Suppressor macrophage treated with lipopolysaccharide for 4 hours (primary cell): ENCODE measurements around the gene NPTX1.

Experiments used
- DNase-seq: peaks from one replicate; pipeline ENCODE4 v3.0.0-alpha.2; 2020

The NPTX1 gene

DNA sequence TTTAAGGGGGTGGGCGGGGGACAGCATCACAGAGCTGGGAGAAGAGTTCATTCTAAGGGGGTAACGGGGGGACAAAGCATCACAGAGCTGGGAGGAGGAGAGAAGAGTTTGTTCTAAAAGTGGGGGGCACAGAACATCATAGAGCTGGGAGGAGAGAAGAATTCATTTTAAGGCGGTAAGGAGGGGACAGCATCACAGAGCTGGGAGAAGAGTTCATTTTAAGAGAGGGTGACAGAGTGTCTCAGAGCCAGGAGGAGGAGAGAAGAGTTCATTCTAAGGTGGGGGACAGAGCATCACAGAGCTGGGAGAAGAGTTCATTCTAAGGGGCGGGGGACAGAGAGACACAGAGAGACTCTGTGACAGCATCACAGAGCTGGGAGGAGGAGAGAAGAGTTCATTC is 33.6 kb downstream of the NPTX1 start:
- DNase-seq: no peak

DNA sequence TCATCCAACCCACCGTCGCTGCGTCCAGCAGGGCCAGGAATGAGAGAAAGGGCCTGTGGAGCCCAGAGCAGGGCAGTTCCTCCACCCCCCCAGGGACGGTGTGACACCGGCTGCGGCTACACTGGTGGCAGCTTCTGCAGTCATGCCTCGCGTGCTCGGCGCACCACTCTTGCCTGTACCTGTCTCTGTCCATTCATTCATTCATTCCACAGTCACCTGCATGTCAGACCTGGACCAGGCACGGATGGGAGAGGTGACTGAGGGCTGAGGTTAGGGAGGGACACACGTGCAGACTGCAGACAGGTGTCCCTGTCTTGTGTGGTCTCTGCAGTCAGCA is 34.1 kb downstream of the NPTX1 start:
- no peak for DNase-seq

- no peak for DNase-seq
Observed at GRCh38 chr17:80441598-80442322, 34.6 kb downstream of the NPTX1 start.

DNA sequence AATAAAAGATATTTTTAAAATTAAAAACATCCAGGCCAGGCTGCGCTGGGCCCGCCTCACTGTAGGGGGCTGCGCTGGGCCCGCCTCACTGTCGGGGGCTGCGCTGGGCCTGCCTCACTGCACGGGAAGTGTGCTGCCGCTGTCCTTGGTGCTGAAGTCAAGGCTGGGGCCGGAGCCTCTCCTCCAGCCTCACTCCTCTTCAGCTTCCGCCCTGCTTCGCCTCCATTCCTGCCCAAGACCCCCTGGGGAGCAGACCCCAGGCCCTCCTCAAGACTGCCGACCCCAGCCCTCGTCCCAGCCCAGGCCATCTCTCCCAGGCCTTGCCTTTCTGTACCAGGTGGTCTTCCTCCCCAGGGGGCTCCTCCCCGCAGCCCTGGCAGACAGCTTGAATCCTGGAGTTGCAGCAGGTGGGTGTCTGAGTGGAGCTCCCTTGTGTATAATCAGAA is 35.3 kb downstream of the NPTX1 start:
- peak; percentile 30 for DNase-seq

DNA sequence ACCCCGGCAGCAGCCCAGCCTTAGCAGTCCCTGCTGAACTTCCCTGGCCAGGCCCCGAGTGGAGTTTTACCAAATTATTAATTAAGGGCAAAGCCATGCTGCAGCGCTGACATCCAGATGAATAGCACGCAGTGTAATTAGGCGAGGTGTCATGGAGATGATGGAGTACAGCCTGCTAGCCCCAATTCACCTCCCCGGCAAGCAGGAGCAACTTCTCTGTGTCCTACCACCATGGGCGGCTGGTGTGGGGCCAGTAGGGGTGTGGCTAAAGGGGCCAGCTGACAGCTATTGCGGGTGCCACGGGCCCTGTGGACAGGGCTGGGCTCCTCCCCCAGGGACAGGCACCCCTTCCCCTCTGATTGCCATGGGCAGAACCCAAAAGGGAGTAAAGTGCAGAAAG is 36.9 kb downstream of the NPTX1 start:
- DNase-seq: no peak

- no peak for DNase-seq
Observed at GRCh38 chr17:80438806-80439205, 37.6 kb downstream of the NPTX1 start.

DNA sequence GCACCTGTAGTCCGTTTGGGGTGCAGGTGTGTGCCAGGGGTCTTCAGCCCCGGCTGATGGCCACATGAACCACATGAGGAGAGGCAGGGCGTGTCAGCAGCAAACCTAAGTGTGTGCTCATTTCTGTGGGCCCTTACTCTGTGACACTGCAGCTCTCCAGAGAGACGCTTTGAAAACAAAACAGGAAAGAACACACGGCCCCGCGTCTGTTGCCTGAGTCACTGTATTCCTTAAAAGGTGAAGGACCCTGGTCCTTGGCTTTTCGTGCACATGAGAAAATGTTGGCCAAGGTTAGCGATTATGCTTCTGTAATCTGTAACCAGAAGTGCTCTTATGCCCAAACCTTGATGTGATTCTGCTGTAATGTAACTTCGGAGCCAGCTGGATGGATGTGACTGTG is 38.9 kb downstream of the NPTX1 start:
- DNase-seq: no peak

DNA sequence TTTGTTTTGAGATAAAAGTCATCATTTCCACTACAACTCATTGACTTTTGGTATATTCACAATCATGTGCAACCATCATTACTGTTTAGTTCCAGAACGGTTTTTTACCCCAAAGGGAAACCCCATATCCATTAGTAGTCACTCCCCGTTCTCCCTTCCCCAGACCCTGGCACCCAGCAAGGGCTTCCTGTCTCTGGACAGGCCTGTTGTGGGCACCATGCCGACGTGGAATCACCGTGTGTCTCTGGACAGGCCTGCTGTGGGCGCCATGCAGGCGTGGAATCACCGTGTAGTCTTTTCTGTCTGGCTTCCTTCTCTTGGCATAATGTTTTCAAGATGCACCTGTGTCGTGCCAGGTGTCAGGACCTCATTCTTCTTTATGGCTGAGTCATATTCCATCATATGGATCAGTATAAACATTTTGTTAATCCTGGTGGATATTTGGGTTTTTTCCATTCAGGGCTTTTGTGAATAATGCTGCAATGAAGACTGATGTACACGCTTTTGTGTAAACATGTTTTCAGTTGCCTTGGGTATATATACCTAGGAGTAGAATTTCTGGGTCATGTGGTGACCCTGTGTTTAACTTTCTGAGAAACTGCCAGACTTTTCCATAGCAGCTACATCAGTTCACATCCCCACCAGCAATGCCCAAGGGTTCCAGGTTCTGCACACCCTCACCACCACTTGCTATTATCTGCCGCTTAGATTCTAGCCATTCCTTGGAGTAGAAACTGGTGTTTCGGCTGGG is 42.3 kb downstream of the NPTX1 start:
- DNase-seq: no peak

GRCh38 chr17:80432961-80433550 is 43.4 kb downstream of the NPTX1 start:
- no peak for DNase-seq

DNA sequence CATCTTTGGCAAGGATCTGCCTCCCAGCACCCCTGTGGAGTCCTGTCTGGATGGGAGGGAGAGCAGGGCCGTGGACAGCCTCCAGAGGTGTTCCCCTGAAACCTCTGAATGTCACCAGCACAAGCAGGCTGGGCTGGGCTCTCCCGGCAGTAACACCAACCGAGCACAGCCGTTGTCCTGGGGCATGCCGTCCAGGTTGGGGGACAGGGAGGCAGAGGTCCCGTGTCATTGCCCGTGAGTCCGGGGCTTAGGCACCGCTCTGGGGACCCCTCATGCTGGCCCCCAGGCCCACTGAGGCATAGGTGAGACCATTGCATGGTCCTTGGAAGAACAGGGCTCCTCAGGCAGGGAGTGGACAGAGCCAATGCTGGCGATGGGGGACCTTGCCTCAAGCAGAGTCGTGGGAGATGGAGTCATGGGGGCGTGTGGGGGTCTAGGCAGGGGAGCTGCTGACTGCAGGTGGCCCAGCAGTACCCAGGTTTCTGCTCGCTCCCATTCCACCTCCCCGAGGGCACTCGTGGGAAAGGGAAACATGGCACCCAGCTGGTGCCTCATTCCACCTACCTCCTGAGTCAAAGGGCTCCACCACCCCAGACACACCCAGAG is 44.0 kb downstream of the NPTX1 start:
- no peak for DNase-seq

- no peak for DNase-seq
Observed at GRCh38 chr17:80431246-80432195, 44.9 kb downstream of the NPTX1 start.

DNA sequence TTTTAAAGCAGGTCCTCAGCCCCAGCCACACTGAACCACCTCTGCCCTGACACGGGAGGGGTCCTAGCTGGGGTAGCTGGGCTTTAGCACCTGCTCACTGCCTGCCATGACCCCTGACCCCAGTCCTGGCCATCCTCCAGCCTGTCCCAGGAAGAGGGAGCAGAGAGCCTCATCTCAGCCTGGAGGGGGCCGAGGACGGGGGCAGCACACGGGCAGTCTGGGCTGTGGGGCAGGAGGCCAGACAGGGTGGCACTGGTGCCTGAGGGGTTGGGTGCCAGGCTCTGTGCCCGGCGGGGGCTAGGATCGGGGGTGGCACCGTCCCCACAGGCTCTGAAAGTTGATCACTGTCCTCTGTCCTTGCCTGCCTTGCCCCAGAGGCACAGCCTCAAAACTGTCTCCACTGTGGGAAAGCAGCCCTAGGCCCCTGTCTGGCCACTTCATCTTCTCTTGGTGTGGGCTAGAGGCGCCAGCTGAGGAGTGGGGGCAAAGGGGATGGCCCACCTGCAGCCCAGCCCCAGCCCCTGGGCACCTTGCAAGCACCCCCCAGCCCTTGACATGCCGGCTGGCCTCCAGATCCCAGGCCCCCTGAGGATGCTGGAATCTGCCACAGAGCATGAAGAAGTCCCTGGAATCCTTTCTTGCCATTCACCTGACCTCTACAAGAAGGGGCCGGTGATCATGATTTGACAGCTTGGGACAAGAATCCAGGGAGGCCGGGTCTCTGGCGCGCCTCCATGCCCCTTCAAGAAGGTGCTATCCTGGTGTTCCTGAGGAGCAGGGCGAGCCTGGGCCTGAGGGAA is 45.8 kb downstream of the NPTX1 start:
- no peak for DNase-seq

DNA sequence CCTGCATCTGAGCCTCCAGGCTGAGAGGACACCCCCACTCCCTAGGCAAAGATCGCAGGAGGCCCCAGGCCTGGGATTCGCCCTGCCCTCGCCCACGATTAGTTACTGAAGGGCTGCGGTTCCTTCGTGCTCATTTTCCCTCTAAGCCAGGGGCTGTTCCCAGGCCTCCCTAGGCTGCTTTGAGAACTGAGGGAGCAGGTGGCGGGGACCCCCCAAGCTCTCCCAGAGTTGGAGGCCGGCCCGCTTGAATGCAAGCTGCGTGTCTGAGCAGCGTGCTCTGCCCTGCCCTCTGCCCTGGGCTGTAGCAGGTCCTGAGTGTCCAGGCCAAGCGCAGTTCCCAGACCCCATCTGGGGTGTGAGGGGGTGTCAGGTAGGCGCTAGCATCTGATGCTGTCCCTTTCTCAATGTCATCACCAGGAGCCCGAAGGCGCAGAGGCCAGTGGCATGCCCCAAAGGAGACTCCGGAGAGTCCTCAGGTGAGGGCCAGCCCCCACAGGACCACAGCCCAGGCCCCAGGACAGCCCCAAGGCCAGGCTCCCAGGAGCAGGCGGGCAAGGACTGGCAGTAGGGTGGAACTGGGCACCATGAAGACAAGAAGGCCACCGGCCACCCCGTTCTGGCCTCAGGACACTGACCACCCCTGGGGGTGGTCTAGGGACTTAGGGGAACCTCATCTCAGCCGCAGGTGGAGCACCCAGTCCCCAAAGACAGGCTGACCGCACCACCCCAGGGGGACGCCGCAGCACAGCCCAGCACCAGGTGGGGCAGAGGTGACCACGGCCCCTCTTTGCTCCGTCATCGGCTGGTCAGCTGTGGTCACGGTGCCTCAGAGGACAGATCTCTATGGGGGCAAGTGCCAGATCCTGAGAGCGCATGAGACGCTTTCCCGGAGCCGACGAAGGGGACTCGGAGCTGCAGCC is 46.8 kb downstream of the NPTX1 start:
- no peak for DNase-seq

- no peak for DNase-seq
Observed at GRCh38 chr17:80428796-80429195, 47.6 kb downstream of the NPTX1 start.

- no peak for DNase-seq
Observed at GRCh38 chr17:80428363-80428762, 48.0 kb downstream of the NPTX1 start.

DNA sequence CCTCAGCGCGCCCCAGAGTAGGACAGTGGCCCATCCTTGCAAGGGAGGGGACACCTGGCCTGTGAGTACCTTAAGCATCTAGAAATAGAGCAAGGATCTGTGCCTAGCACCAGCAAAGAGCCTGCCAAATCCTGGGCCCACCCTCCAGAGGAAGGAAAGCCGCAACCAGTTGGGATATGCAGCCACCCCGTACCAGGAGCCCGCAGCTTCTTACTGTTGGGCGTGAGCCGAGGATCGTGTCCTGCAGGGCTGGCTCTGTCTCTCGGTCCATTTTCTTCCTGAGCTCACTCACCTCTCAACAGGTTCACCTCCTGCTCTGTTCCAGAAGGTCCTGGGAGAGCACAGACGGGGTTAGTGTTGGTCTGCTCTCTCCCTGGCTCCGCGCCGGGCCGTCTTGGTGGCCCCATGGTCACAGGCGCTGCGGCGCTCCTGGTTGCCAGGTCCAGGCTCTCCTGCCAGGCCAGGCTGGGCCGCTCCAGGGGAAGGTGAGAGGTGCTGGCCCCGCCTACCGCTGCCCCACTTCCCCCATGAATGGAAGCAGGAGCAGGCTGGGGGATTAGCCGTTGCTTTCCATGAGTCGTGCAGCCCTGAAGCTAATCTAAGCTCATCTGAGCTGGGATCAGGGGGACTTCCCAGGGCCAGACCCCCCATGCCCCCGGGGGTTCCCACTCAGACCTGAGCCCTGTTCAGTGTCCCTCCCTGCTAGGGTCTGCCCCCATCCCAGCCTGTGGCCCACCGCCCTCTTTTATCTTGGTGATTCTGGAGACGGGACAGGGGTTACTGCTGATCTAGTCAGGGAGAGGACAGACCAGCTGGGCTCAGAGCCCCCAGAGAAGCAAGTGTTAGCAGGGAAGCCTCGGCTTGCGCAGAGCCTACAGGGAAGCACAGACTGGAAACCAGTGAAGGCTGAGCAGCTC is 48.8 kb downstream of the NPTX1 start:
- no peak for DNase-seq

DNA sequence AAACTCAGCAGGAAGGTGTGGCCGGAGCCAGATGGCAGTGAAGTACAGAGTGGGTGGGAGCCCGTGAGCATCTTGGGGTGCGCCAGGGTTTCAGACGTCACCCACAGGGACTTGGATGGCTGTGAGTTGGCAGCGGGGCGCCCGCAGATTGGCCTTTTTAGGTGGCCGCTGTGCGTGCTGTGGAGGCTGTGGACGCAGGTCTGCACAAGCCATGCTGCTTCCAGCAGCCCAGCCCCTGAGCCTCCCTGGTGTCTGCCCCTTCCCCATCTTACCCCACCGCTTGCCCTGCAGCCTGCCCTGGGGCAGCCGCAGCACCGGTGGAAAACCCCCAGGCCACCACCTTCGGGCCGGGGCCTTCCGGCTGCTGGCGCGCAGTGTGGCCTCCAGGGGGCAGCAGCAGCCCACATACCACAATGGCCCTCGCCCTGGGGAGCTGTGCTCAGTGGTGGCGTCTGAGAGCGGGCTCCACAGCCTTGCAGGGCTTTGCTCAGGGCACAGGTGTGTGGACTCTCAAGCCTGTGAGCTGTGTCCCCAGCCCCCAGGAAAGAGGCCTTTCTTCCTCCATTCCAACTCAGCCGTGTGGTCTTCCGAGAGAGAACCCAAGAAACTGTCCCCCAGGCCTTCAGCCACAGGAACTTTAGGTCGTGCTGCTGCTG is 49.6 kb downstream of the NPTX1 start:
- DNase-seq: peak; percentile 82

DNA sequence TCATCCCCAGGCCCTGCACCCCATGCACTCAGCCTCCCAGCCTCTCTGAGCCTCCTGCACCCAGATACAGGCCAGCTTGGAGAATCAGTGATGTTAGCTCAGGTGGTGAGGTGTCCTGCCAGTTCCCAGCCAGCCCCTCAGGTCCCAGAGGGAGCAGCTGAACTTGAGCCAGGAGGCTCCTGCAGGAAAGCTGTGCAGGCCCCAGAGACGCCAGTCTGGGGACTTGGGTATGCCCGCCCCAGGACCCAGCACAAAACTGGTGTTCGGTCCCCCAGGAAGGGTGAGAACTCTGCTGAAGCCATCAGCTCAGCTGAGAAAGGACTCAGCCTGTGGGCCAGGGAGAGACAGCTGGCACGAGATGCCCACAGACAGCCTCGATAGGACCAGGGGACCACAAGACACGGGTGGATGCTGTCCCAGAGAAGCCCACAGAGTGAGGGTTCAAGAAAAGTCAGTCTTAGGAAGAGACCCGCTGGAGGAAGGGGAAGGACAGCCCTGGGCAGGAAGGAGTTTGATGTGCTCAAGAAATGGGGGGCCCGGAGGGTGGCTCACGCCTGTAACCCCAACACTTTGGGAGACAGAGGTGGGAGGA is 50.5 kb downstream of the NPTX1 start:
- no peak for DNase-seq
